ENCODE results near the gene MOB1A. TPM values are rescaled to one million over a fixed set of nuclear protein-coding genes. Genes with fewer than 3 reads are reported as not detected.

MOB1A gene
- total RNA-seq, 1 experiment from 2014 or later: 116 TPM

DNA sequence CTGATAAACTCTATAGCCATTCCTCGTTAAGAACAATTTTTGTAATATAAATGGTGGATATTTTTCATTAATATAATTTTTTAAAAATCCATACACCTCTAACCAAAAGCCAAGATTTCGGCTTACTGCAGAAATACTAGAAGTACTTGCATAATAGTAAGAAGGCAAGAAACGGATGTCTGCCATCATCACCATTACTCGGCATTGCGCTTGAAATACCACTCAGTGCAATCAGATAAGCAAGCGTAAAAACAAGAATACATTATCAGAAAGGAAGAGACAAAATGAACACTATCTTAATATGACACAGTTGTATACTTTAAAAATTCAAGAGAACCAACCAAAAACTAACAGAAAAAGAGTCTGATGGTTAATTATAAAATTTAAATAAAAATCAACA, 15.7 kb downstream of the MOB1A start:
- intact Hi-C loops (cut with micrococcal nuclease; ENCODE audit: unreplicated experiment): no loop called here
- Histone ChIP-seq H3K9me3 (ENCODE audit: low read depth, low read length, poor library complexity, severe bottlenecking) (no peaks in the 10 kb centered on the region), H3K27ac (ENCODE audit: low read depth, low read length, poor library complexity, severe bottlenecking) (no peak overlapping the region), H3K27me3 (replicated peaks; ENCODE audit: insufficient read depth, low read depth, low read length, poor library complexity) (no peaks in the 10 kb centered on the region), H3K4me1 (ENCODE audit: insufficient read depth, low read length, poor library complexity, severe bottlenecking) (no peaks in the 10 kb centered on the region), H3K36me3 (ENCODE audit: insufficient read depth, low read length, poor library complexity, severe bottlenecking) (peaks cover 90% of the 10 kb centered on the region), H3K4me3 (ENCODE audit: low read depth, low read length, poor library complexity, severe bottlenecking) (no peak overlapping the region)
- ChIA-PET POLR2A (ENCODE audit: low non-redundant PET) (interaction anchor here (0.6 kb wide), 1 partner anchor 400 kb away, joined by 30 read pairs; no protein-coding TSS in a partner anchor), CTCF (no interaction called here)
- no peak for TF ChIP-seq EZH2 (IDR thresholded peaks at IDR 0.05; ENCODE audit: borderline replicate concordance, low read depth, low read length, poor library complexity, severe bottlenecking)
- TF ChIP-seq, protein P1, sequence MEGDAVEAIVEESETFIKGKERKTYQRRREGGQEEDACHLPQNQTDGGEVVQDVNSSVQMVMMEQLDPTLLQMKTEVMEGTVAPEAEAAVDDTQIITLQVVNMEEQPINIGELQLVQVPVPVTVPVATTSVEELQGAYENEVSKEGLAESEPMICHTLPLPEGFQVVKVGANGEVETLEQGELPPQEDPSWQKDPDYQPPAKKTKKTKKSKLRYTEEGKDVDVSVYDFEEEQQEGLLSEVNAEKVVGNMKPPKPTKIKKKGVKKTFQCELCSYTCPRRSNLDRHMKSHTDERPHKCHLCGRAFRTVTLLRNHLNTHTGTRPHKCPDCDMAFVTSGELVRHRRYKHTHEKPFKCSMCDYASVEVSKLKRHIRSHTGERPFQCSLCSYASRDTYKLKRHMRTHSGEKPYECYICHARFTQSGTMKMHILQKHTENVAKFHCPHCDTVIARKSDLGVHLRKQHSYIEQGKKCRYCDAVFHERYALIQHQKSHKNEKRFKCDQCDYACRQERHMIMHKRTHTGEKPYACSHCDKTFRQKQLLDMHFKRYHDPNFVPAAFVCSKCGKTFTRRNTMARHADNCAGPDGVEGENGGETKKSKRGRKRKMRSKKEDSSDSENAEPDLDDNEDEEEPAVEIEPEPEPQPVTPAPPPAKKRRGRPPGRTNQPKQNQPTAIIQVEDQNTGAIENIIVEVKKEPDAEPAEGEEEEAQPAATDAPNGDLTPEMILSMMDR (conservative IDR thresholded peaks at IDR 0.05; ENCODE audit: low read depth, low read length): no peak
- BruUV-seq (replicated peaks): no TSS peak
- DNase-seq (ENCODE audit: low spot score): no peak

DNA sequence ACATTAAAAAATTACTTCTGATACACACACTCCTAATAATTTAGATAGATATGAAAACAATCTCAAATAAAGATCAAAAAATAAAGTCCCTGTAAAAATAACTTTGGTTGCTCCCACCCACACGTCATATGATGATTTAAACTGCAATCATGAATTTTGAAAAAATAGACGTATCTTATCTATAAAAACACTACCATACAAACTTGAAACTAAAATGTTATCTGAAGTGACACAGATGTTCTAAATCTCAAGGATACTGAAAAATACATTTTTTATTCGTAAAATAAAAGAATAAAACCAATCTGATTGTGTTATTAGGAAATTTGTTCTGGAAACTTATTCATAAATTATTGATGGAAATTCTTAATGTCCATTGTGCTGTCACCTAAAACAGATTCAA, 22.8 kb downstream of the MOB1A start:
- Histone ChIP-seq H3K9me3 (ENCODE audit: low read depth, low read length, poor library complexity, severe bottlenecking) (no peaks in the 10 kb centered on the region), H3K4me1 (ENCODE audit: insufficient read depth, low read length, poor library complexity, severe bottlenecking) (no peaks in the 10 kb centered on the region), H3K36me3 (ENCODE audit: insufficient read depth, low read length, poor library complexity, severe bottlenecking) (peaks cover 76% of the 10 kb centered on the region), H3K4me3 (ENCODE audit: low read depth, low read length, poor library complexity, severe bottlenecking) (no peak overlapping the region), H3K27ac (ENCODE audit: low read depth, low read length, poor library complexity, severe bottlenecking) (no peak overlapping the region), H3K27me3 (replicated peaks; ENCODE audit: insufficient read depth, low read depth, low read length, poor library complexity) (no peaks in the 10 kb centered on the region)
- no peak for TF ChIP-seq EZH2 (IDR thresholded peaks at IDR 0.05; ENCODE audit: borderline replicate concordance, low read depth, low read length, poor library complexity, severe bottlenecking)
- TF ChIP-seq, protein P1 (conservative IDR thresholded peaks at IDR 0.05; ENCODE audit: low read depth, low read length): no peak
- POLR2A ChIA-PET (ENCODE audit: low non-redundant PET): no interaction called here
- no peak for DNase-seq (ENCODE audit: low spot score)
- intact Hi-C loops (cut with micrococcal nuclease; ENCODE audit: unreplicated experiment): no loop called here
- no TSS peak for BruUV-seq (replicated peaks)
- CTCF ChIA-PET: no interaction called here

DNA sequence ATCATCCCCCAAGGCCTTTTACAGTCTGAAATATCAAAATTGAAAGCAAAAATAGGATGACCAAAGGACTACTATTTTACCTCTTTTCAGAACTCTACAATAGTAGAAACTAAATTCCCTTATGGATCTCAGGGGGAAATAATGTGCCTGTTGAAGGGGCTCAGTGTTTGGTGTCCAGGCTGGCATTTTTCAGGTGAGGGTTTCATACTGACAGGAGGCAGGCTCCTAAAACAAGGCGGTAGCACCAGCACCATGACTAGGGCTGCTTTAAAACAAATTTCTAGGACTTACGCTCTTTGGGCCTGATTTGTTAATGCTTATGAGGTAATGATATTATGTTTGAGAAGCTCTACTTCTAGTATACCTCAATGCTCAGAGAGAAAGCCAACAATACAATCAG, 25.7 kb downstream of the MOB1A start:
- ChIA-PET CTCF (no interaction called here), POLR2A (ENCODE audit: low non-redundant PET) (no interaction called here)
- TF ChIP-seq, protein P1 (conservative IDR thresholded peaks at IDR 0.05; ENCODE audit: low read depth, low read length): no peak
- no peak for TF ChIP-seq EZH2 (IDR thresholded peaks at IDR 0.05; ENCODE audit: borderline replicate concordance, low read depth, low read length, poor library complexity, severe bottlenecking)
- Histone ChIP-seq H3K27me3 (replicated peaks; ENCODE audit: insufficient read depth, low read depth, low read length, poor library complexity) (no peaks in the 10 kb centered on the region), H3K9me3 (ENCODE audit: low read depth, low read length, poor library complexity, severe bottlenecking) (no peaks in the 10 kb centered on the region), H3K27ac (ENCODE audit: low read depth, low read length, poor library complexity, severe bottlenecking) (no peak overlapping the region), H3K4me1 (ENCODE audit: insufficient read depth, low read length, poor library complexity, severe bottlenecking) (peaks cover 5% of the 10 kb centered on the region), H3K36me3 (ENCODE audit: insufficient read depth, low read length, poor library complexity, severe bottlenecking) (peaks cover 53% of the 10 kb centered on the region), H3K4me3 (ENCODE audit: low read depth, low read length, poor library complexity, severe bottlenecking) (no peak overlapping the region)
- no TSS peak for BruUV-seq (replicated peaks)
- no peak for DNase-seq (ENCODE audit: low spot score)
- intact Hi-C loops (cut with micrococcal nuclease; ENCODE audit: unreplicated experiment): no loop called here

Measured in A673 (cell line).